ENCODE measurements around the gene DHRS2.

DHRS2 gene

DNA sequence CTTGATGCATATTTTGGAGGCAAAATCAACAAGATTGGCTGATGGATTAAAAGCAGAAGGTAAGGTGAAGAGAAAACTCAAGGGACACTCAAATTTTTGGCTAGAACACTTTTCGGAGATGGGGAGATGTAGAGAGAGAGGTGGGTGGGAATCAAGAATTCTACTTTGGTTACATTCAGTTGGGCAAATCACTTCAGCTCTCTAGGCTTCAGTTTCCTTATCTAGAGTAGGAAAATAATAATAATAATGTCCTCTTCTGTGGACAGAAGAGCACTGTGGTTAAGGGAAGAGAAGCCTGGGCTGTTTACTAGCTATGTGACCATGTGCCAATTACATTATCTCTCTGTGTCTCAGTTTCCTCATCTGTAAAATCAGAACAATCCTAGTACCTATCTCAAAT, 23.4 kb upstream of the DHRS2 start:
- no peak overlapping the region for H3K4me3 ChIP-seq (ENCODE audit: low read depth, low read length)
- in situ Hi-C loops (cut with HindIII; ENCODE audit: low sequenced_read_pairs): no loop called here
- no peak for DNase-seq (ENCODE audit: low read depth)
- TF ChIP-seq, protein P1, sequence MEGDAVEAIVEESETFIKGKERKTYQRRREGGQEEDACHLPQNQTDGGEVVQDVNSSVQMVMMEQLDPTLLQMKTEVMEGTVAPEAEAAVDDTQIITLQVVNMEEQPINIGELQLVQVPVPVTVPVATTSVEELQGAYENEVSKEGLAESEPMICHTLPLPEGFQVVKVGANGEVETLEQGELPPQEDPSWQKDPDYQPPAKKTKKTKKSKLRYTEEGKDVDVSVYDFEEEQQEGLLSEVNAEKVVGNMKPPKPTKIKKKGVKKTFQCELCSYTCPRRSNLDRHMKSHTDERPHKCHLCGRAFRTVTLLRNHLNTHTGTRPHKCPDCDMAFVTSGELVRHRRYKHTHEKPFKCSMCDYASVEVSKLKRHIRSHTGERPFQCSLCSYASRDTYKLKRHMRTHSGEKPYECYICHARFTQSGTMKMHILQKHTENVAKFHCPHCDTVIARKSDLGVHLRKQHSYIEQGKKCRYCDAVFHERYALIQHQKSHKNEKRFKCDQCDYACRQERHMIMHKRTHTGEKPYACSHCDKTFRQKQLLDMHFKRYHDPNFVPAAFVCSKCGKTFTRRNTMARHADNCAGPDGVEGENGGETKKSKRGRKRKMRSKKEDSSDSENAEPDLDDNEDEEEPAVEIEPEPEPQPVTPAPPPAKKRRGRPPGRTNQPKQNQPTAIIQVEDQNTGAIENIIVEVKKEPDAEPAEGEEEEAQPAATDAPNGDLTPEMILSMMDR (IDR thresholded peaks at IDR 0.05; ENCODE audit: low read depth, low read length, missing control alignments): no peak

DNA sequence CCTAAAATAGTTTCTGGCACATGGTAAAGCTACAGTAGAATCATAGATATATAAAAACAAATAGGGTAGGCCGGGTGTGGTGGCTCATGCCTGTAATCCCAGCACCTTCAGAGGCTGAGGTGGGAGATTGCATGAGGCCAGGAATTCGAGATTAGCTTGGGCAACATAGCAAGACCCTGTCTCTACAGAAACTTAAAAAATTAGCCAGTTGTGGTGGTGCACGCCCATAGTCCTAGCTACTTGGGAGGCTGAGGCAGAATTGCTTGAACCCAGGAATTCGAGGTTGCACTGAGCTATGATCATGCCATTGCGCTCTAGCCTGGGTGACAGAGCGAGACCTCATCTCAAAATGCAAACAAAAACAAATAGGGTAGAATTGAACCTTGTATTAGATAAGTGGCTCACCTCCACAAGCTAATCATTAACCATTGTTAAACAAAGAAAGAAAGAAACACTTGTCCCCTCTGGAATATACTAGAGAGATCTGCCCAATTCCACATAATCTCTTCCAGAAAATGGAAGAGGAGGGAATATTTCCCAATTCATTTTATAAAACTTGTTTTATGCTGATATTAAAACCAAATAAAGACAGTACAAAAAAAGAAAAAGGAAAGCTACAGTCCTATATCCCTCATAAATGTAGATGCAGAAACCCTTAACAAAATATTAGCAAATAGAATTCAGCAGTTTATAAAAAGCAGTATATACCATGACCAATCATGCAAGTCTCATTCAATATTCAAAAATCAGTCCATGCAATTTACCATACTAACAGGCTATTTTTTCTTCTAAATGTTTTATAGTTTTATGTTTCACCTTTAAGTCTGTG, 22.7 kb upstream of the DHRS2 start:
- TF ChIP-seq, protein P1 (IDR thresholded peaks at IDR 0.05; ENCODE audit: low read depth, low read length, missing control alignments): no peak

DNA sequence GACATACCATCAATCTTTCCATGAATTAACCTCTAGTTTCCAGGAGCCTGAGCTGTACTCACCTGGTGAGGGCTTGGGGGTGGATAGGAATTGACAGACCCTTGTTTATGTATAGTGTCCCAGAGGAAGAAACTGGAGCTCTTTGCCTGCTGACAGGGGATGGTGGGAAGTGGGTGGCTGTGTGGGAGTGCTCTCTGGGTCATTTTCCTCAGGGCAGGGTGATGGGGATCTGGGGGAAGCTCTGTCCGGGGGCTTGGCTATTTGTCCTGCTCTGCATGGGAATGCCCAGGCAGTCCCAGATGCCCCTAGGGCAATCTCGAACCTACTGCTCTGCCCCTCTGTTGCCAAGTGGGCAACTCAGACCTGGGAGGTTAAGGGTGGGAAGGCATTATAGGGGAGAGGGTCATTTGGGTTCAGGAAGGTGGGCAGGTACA, 21.8 kb upstream of the DHRS2 start:
- no peak for DNase-seq (ENCODE audit: low read depth)
- in situ Hi-C loops (cut with HindIII; ENCODE audit: low sequenced_read_pairs): no loop called here
- TF ChIP-seq, protein P1 (IDR thresholded peaks at IDR 0.05; ENCODE audit: low read depth, low read length, missing control alignments): no peak
- H3K4me3 ChIP-seq (ENCODE audit: low read depth, low read length): no peak overlapping the region

More for the DNA sequence above, 22.7 kb upstream of the DHRS2 start:
- DNase-seq (ENCODE audit: low read depth): no peak
- in situ Hi-C loops (cut with HindIII; ENCODE audit: low sequenced_read_pairs): no loop called here
- no peak overlapping the region for H3K4me3 ChIP-seq (ENCODE audit: low read depth, low read length)

DNA sequence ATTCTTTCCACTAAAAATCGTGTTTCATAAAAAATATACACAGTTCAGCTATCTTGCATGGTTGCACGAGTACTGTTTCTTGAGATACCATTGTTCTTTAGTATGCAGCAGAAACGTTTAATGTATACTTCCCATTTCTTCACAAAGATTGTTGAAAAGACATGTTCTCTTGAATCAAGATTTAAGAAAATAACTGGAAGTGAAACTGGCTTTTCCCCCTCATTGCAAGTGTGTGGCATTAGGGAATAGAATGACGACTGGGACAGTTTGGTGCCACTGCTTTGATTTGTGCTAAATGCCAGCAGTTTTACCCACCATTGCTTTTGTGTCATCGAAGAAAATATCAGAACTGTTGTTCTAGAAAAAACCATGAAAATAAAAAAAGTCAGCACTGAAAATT, 20.3 kb upstream of the DHRS2 start:
- TF ChIP-seq, protein P1 (IDR thresholded peaks at IDR 0.05; ENCODE audit: low read depth, low read length, missing control alignments): no peak
- in situ Hi-C loops (cut with HindIII; ENCODE audit: low sequenced_read_pairs): no loop called here
- no peak overlapping the region for H3K4me3 ChIP-seq (ENCODE audit: low read depth, low read length)
- DNase-seq (ENCODE audit: low read depth): no peak

DNA sequence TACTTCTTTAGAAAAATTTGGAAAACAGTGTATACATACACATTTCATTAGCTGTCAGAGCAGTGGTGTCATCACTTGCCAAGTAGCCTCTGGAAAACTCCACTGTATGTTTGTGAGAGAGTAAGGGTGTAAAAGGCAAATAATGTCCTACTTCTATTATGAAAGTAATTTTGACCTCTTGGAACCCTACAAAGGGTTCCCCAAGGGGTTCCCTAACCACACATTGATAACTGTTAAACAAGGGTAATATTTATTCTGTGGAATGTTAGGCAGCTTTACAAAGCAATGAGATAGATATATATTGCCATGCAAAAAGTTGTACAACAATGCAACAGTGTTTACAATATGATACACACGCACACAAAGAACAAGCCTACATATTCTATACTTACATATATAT, 18.6 kb upstream of the DHRS2 start:
- in situ Hi-C loops (cut with HindIII; ENCODE audit: low sequenced_read_pairs): no loop called here
- no peak overlapping the region for H3K4me3 ChIP-seq (ENCODE audit: low read depth, low read length)
- TF ChIP-seq, protein P1 (IDR thresholded peaks at IDR 0.05; ENCODE audit: low read depth, low read length, missing control alignments): no peak
- no peak for DNase-seq (ENCODE audit: low read depth)

DNA sequence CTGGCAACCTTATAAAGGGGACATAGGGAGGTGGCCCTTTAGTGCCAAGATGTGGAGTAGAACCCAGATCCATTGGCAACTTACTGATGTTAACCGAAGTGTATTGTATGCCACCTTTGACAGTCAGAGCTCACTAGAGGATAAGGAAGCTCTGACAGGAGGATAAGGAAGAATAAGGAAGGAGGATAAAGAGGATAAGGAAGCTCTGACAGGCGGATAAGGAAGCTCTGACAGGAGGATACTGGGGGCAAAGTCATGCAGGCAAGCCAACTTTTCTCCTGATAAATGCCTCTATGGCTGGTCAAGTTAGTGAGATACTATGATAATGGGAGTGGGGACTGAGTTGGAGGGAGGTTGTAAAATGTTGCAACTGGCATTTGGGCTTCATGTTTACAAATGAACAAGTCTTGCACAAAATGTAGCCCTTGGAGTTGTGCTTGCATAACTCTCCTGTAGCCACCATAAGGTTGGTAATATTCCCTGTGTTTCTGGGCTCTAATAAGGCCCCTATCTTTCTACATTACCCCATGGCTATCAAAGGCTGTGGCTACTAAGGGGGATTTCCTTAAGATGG, 17.7 kb upstream of the DHRS2 start:
- no peak overlapping the region for H3K4me3 ChIP-seq (ENCODE audit: low read depth, low read length)
- no peak for DNase-seq (ENCODE audit: low read depth)
- in situ Hi-C loops (cut with HindIII; ENCODE audit: low sequenced_read_pairs): no loop called here
- TF ChIP-seq, protein P1 (IDR thresholded peaks at IDR 0.05; ENCODE audit: low read depth, low read length, missing control alignments): no peak

Data from astrocyte of the cerebellum (primary cell).